ENCODE results near the gene MEF2C.
"Not testable (repeated sequence)": the region's sequence is repeated elsewhere in the genome, so short reads cannot be mapped to it uniquely, and the experiment has no call there.

The MEF2C gene

DNA sequence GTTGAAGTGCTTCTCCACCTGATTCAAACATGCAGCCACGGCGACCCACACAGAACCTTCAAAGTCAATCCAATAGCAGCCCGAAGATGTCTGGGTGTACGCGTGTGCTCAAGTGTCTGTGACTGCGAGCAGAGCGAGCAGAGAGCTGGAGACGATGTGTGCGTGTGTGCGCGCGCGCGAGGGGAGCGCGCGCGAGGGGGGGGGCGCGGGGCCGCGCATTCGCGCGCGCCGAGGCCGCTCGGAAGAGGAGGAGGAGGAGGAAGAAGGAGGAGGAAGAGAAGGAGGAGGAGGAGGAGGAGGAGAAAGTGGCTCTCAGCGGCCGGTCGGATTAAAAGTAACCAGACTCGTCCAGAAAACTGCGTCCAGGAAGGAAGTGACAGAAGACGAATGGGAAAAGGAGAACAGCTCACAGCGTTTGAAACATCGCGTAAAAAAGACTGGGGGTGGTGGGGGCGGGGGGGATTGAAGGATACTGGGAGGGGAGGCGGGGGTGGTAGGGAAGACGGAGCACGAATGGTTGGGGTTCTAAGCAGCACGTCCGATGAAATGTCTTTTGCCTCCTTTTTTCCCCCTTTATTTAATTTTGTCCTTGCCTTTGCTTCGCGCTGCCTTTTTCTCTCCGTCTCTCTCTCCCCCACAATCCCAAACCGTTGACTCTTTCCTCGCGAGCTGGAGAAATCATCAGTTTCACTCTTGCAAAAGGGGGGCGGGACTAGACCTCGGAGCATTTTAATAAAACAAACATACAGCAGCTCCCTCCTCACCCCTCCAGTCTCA is at the start of gene MEF2C:
TSS of gene MEF2C (minus strand) at position 126 of the 777 bp plus-strand sequence. CDS start 59,396 bp downstream, outside the sequence.
- peak; percentile 92 for DNase-seq

DNA sequence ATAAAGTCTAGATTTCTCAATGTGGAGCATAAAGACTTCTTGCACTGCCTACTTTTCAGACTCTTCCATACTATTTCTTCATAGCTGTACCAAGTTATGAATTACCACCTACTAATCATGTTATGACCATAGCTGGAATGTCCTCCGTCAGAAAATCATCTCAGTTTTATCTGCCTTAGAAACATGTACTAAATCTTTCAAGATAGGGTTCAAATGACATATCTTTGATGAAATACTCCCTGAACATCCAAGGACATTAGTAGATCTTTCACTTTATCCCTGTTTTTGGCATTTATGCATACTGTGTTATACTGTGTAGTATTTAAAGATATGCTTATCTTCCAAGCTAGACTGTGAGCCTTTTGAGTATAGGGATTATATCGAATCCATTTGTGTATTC is 49.6 kb upstream of the MEF2C start:
- no peak for DNase-seq

DNA sequence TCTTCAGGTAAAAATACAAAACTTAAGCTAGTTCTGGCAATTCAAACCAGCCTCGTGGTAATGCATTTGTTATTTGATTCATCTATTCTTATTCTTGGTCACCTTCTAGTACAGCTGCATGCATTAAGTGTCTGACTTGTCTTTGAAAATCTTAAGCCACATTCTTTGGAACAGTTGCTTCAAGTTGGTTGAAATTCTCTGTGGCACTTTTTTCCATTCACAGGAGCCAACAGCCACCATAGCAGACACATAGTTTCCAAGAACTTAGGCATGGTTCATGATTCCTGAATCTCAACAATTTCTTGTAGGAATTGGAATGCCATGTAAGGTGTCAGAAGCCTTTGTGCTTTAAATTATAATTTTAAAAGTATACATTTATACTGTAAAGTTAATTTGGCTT is 47.4 kb upstream of the MEF2C start:
- no peak for DNase-seq

DNA sequence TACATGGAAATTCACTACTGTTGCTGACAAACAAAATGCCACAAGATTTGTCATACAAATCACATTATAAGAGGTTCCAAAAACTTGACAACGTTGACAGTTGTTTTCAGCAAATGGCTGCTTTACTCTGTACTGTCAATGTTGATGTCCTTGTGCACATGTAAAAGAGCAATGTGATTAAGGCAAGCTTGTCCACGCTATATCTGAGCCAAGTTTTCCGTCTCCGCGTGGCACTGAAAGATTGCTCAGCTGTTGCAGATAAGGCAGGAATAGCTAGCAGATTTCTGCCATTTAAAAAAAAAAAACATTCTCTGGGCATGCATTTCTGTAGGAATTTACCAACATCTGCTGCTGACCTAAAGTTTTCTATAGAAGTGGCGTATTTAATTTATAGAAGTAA is 46.4 kb upstream of the MEF2C start:
- no peak for DNase-seq

DNA sequence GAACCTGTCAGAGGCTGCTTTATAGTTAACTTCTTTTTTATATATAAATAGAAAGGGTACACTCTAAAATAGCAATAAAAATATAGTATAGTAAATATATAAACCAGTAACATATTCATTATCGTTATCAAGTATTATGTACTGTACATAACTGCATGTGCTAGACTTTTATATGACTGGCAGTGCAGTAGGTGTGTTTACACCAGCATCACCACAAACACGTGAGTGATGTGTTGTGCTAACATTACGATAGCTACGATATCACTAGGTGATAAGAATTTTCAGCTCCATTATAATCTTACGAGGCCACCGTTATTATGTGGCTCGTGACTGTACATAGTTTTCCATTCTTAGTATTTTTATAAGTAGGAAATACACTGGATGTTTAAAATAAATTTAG is 43.8 kb upstream of the MEF2C start:
- no peak for DNase-seq

DNA sequence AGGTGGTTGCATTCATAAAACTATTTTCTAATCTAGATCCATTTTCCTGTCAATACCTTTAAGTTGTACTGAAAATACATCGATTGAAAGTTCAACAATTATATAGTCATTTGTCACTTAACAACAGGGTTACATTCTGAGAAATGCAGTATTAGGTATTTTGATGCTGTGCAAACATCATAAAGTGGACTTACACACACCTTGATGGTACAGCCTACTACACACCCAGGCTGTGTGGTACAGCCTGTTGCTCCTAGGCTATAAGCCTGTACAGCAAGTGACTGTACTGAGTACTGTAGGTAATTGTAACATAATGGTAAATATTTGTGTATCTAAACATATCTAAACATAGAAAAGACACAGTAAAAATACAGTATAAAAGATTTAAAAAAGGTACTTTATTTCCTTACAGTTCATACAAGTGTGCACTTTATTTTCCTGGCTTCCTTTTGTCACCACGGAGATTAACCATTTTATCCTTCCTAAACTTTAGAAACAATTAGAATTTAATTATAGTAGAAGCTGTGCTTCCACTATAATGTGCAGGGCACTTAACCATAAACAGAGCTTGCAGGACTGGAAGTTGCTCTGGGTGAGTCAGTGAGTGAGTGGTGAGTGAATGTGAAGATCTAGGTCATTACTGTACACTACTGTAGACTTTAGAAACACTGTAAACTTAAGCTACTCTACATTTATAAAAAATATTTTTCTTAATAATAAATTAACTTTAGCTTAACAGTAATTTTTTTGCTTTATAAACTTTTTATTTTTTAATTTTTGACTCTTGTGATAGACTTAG is 42.9 kb upstream of the MEF2C start:
- DNase-seq, result no peak

DNA sequence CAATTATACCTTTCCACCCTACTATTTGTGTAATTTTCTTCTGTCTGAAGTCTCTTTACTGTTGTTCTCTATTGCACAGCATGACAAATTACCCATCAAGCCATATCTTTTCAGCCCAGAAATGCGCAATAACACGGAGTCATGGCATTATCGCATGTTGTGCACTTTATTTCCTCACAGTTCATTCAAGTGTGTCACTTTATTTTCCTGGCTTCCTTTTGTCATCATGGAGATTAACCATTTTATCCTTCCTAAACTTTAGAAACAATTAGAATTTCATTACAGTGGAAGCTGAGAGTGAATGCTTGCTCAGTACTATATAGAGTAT is 41.3 kb upstream of the MEF2C start:
- DNase-seq, result no peak

DNA sequence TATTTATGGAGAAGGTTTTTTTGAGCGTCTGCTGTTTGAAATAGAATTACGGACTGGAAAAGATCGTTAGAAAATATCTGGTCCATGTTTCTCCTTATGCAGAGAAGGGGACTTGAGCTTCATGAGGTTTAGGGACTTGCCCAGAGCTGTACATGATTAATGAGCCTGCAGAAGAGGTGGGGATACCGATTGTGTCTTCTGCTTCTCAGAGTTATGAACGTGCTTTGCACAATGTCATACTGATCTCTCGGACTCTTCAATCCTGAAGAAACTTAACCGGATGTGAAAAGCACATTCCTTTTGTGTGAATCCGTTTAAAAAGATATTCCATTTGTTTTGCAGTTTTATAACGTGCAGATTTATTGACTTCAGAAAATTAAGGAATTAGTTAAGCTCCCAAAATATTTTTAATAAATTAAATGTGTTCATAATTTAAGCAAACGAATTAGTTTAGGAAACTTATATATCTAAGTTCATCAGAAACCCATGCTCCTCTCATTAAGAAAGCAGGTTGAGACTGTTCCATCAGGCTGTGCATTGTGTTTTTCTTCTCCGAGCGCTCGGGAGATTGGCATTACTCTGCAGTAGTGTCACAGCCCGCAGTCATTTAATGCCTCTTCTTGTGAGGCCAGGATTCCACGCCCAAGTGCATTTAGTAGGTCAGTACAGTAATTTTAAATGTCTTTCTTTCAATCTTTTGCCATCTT is 40.8 kb upstream of the MEF2C start:
- no peak for DNase-seq

DNA sequence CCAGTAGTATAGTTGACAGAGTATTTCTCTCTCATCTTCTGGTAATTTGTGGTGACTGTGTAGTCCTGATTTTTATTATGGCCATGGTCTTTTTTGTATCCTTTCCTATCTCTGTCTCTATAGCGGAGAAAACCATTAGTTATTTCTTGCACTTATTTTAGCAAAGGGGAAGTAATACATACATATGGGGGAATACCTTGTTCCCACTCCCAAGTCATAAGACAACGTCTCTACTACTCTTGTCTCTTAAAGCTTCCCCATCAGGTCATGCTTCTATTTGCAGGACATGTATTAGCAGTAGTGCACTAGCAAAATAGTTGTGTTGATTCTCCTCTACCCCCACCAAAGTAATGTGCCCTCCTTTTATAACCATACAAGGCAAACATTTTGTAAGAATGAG is 29.8 kb upstream of the MEF2C start:
- not testable (repeated sequence) for DNase-seq

DNA sequence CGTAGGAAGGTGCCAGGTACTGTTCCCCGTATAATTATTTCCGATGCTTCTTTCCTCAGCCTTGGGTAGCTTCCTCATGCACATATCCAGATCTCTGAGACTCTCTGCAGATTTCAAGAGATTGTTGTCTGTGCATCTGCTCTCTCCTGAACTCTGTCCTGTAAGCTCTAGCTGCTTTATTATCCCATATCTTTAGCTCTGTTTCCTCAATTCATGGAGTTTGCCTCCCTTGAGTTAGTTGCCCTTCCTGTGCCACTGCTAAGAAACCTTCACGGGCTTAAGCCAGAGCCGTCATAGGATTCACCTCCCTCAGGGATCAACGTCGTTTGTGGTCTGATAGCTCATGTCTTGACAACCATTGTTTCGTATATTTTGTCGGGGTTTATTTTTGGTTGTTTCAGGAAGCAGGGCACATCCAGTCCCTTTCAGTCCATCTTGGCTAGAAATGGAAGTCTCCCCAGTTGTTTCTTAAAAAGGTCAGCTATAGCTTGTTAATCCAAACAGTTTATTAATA is 28.1 kb upstream of the MEF2C start:
- not testable (repeated sequence) for DNase-seq

DNA sequence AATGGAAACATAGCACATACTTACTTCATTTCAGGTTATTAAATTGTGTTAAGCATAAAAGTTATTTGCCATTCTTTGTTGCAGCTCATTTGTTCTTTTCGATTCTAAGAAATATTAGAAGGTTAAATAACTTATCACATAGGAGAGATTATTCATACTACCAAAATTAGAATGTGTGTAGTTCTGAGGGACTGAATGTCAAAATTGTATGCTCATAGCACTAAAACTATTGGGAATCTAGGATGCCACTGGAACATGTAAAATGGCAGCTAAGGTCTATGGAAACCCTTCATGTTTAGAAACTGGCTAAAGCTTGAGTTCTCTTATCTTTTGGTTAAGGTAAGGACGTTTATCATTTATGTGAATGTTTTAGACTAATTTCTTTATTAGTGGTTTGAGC is 21.5 kb upstream of the MEF2C start:
- not testable (repeated sequence) for DNase-seq

DNA sequence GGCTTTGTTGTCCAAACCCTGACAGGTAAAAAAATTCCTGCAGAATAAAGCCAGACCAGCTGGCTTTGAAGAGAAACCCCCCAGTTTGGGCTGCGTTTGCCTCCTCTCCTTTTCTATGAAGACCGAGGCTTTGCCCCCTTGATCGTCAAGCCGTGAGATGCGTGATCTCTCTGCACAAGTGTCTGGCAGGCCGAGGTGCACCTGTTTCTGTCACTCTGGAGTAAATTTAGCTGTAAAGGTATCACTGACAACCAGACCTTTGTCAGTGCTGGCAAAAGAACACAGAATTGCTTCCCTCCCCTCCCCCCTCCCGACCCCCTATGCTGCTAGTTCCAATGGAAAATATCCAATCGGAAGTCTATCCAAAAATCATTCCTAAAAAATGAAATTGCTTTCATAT is 21.0 kb upstream of the MEF2C start:
- not testable (repeated sequence) for DNase-seq

DNA sequence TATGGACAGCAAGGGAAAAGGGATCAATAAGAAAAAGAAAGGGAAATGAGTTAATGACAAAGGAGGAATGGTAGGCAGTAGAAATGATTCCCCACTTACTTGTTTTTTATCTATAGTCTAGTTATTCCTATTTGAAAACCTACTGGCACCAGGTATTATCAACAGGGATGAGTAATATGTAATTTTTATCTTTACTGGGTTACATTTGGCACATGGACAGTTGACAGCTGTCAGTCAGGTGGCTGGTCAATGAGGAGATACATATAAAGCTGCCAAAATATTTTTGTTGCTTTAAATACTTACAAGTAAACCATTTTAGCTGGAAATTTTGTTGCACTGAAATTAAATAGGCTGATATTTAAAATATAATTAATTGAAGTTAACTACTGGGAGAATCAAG is 18.1 kb upstream of the MEF2C start:
- DNase-seq, result not testable (repeated sequence)

DNA sequence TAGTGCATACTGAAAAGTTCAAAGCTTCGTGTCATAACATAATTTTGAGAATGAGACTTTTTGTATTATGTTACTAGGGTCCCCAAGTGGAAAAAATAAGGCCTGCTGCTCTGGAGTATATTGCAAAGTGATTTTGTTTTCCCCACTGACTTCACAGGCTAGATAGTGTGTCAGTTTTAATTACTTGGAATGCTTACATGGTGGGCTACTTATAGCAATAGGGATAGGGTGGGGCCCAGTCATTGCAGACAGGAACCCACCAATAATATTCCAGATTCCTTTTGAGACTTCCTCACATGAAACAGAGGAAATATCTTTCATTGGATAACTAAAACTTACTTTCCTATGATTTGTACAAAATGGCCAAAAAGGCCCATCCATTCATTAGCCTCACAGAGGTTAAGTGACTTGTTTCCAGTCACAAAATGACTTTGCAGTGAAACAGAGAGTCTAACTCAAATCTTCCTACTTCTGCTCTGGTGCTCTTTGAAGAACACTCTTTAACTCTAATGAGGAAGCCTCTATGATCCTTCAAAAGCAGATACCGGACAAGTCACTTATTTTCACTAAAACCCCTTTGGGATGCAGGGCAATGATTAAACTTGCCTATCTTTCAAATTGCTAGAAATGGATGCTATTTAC is 16.2 kb upstream of the MEF2C start:
- DNase-seq, result no peak

DNA sequence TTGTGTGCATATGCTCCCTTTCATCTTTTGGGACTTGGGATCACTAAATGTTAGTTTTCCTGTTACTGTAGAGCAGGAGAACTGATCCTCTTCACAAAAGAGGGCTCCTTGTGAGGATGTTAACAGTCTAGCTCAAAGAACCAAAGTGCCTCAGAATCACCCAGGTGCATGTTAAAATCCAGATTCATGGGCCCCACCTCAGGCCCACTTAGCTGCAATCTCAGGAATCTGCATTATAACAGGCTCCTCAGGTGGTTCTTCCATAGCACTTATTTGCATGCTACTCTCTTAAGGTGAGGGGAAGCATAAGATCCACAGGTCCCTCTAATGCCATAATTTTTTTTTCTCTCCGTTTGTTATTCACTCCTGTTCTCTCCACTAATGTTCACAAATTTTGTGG is 14.8 kb upstream of the MEF2C start:
- DNase-seq, result no peak

DNA sequence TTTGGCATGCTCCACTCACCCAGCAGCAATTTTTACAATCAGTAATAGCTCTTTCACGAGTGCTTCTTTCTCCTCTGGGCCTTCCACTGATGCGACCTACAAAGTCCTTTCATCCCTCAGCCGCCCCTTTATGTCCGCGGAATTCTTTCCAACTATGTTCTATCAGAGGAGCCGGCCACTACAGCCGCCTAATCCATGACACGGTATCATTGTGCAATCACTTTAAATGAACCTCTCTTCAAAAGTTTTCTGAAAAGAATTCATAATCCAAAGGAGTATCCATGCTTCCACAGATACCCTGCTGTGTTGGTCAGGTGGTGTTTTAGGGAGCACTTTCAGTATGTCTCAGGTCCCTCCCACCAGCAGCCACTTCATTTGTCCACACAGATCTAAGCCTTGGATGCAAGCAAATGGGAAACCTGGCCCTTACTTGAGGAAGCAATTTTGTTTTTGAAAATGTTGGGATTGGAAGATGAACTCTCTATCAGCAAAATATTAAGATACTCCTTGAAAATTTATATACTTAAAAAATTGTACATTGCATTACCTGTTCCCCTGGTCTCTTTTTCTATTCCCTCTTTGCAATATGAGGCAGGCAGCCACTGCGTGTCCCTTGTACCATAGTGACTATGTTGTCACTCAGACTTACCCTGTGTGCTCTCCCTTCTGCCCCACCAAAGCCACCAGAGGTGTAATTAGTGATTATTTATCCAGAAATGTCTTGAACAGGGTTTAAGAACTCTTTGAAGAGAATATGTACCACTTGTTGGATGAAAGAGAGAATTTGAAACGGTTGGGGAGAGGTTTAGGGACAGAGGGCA is 12.9 kb upstream of the MEF2C start:
- DNase-seq, result no peak

DNA sequence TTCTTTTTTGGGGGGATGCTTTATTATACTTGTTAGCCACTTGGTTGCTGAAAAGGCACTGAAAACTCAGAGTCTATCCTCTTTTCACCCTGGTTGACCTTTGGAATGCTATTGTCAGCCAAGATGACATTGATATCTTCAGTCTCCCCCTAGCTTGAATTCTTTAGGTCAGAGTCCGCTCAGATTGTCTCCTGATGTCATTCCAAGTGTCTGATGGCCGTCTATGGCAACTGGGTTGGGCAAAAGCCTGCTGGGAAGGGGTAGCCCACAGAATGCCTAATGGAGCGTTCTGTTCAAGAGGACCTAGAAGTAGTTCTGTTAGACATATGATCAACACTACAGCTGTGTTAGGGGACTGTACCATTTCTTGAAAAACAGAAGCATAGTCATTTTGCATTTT is 9.7 kb upstream of the MEF2C start:
- no peak for DNase-seq

DNA sequence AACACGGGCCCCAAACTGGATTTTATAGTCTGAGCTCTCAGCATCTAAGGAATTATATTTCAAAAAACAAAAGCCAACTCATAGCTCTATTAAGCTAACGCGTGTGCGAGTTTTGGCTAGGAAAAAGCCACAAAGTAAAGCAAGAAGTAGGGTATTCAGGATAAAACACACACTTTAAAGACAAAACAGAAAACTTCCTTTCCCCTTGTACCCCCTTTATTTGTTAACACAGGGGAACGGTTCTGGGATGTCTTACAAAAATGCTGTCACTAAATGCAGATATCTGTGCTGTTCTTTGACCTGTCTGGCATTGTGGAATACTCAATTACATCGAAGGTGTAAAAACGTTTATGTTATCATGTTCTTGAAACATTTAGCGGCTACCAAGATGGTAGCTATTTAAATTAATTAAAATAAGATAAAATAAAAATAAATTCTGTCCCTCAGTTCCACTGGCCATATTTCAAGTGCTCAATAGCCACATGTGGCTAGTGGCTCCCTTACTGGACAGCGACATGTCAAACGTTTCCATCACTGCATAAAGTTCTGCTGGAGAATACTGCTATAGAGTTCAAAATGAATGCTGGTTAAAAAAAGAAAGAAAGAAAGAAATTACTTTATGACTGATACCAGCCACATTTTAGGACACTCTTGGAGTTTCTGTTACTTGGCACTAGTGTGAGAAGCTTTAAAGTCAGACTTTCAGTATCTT is 7.2 kb upstream of the MEF2C start:
- DNase-seq, result no peak

DNA sequence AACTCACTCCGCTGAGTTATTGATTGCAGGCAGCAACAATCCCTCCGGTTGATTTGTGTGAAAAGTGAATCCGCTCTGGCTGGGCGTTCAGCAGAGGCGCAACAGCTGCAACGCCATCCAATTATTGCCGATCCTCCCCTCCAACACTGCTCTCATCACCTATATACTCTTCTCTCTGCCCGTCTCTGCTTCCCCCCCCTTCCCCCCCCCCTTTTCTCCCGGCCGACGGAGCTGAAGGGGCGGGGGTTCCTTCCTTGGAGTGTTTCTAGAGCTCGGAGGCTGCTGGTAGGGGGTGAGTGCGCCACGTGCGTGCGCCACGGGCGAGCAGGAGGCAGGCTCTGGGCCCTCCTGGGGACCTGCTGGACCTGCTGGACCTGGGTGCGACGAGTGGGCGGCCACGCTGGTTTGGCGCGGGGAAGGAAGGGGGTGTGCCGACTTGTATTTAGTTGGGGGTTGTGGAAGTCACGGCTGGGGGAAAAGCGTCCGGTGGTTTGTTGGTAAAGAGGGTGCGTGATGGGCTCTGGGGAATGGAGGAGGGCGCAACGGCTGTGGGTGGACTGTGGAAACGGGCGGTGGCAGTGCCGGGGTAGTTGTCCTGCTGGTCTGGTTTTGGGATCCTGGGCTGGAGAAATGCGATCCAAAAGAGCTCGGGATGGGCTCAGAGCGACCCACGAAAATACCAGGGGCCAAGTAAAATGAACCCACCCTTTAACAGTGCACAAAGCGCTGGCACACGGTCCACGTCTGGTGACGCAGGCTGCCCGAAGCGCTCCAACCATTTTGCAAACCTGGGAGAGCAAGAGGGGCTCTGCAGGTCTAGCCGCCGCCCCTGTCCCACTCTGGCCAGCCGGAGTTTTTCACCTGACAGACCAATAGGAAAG is 6.4 kb upstream of the MEF2C start:
- peak; percentile 86 for DNase-seq

DNA sequence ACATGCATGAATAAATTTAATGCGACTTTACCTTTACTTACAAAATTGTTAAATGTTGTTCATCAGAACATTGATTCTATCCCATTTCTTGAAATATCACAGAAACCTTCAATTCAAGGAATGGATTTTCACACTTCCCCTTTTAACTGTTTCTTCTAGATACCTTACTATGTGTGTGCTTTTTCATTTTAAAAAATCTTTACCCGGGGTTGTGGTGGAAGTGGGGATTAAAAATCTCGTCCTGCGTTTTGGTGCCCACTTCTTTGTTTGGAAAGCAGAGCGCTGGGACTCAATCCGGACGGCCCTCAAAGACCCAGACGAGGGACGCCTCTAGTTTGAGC is 5.8 kb upstream of the MEF2C start:
- no peak for DNase-seq

DNA sequence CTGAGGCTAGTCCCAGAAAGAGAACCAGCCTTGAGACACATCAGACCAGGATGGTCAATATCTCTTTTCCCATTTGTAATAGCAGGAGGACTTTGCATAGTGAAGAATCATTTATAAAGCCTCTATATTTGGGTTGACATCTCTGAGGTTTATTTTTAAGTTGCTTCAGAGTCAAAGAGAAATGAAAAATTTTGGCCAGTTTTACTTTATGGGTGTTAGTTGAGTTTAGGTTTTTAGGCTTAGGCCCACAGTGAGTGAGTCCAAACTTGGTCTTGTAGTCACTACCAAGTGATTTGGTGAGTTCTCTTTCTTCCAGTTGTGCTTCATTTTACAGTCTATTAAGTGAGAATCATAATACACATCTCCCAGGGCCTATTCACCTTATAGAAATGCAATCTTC is 5.3 kb upstream of the MEF2C start:
- no peak for DNase-seq
